HepG2 (cell line): Measurements from ENCODE around the gene APC2. TPM values are rescaled to one million over a fixed set of nuclear protein-coding genes. Genes with fewer than 3 reads are reported as not detected.

ENCODE experiments used
- ATAC-seq: fragments of 200-7000 bp; cut with Tn5 transposase; 3 replicates; pipeline ENCODE4 v1.9.1; 2020; ENCODE audit warnings: mild to moderate bottlenecking, moderate library complexity
- BruUV-seq: library from RNA; stranded (reverse); fragments of 400-500 nt; replicated peaks from 2 replicates; lab custom pipeline; 2021; lab: Mats Ljungman, UMichigan
- CTCF ChIA-PET: fragments of 300-600 bp; formaldehyde crosslinking; extraction: SDS; loops from one replicate; lab custom pipeline; 2021; ENCODE audit warnings: low total read pairs, inconsistent platforms, low intra/inter-chr PET ratio; lab: Yijun Ruan, JAX
- POLR2A ChIA-PET: fragments of 350-600 bp; sonication (Branson Sonifier 250); formaldehyde crosslinking; loops from one replicate; lab custom pipeline; 2020; ENCODE audit warnings: antibody characterized with exemption, inconsistent platforms; lab: Yijun Ruan, JAX
- DNase-seq: peaks from one replicate; pipeline ENCODE4 v3.0.0-alpha.2; 2015; ENCODE audit warnings: low spot score
- FAIRE-seq: peaks from 3 replicates; lab custom pipeline; 2011; peaks lifted over from hg19 to GRCh38; lab: Jason Lieb, UNC
- H2AFZ ChIP-seq: one replicate; pipeline ENCODE4 v1.6.1; 2011; ENCODE audit warnings: low read length, inconsistent platforms
- H3K27ac ChIP-seq: fragments of 300-600 bp; 3 replicates; pipeline ENCODE4 v1.8.0; 2011; ENCODE audit warnings: mixed run types, mild to moderate bottlenecking, mixed read lengths, low read length, inconsistent platforms; ENCODE audit not compliant: insufficient read depth; ENCODE audit errors: extremely low read length
- H3K27me3 ChIP-seq, 2 experiments: fragments of 200-600 bp in 1 of 2; 2 replicates in 1 of 2; 3 replicates in 1 of 2; pipeline versions ENCODE4 v1.6.0 to v1.8.0; 2011; ENCODE audit warnings: low read length in 2 of 2, mild to moderate bottlenecking in 2 of 2, moderate library complexity in 2 of 2, inconsistent platforms in 1 of 2; ENCODE audit not compliant: insufficient read depth in 2 of 2, control insufficient read depth in 1 of 2
- H3K36me3 ChIP-seq, 2 experiments: fragments of 200-600 bp in 1 of 2; replicated peaks in 1 of 2; 2 replicates in 1 of 2; 3 replicates in 1 of 2; pipeline versions ENCODE4 v1.5.1 to v1.8.0; 2011; ENCODE audit warnings: low read length in 2 of 2, inconsistent platforms in 1 of 2; ENCODE audit not compliant: insufficient read depth in 2 of 2, control insufficient read depth in 1 of 2
- H3K4me1 ChIP-seq: 2 replicates; pipeline ENCODE4 v1.5.1; 2012; ENCODE audit warnings: low read length, inconsistent platforms; ENCODE audit not compliant: insufficient read depth
- H3K4me2 ChIP-seq: 2 replicates; pipeline ENCODE4 v1.6.0; 2011; ENCODE audit warnings: low read depth, low read length, inconsistent platforms
- H3K4me3 ChIP-seq, 3 experiments: fragments of 200-600 bp in 1 of 3; sonication (generic), shearing (Covaris generic) in 1 of 3; replicated peaks in 1 of 3; 2 replicates each; pipeline ENCODE4 v1.5.1; 2011 to 2016; ENCODE audit warnings: low read length in 3 of 3, inconsistent platforms in 2 of 3, low read depth in 2 of 3, mild to moderate bottlenecking in 2 of 3, control low read depth in 1 of 3, mixed read lengths in 1 of 3; ENCODE audit not compliant: insufficient read depth in 1 of 3
- H3K79me2 ChIP-seq: one replicate; pipeline ENCODE4 v1.6.1; 2011; ENCODE audit warnings: low read length, inconsistent platforms; ENCODE audit not compliant: insufficient read depth
- H3K9ac ChIP-seq: 2 replicates; pipeline ENCODE4 v1.6.0; 2011; ENCODE audit warnings: mild to moderate bottlenecking, low read depth, low read length, inconsistent platforms; ENCODE audit not compliant: insufficient read depth
- H3K9me3 ChIP-seq: 2 replicates; pipeline ENCODE4 v1.5.1; 2012; ENCODE audit warnings: mild to moderate bottlenecking, low read length
- H4K20me1 ChIP-seq: 2 replicates; pipeline ENCODE4 v1.6.0; 2011; ENCODE audit warnings: inconsistent platforms, mild to moderate bottlenecking, low read length, moderate library complexity; ENCODE audit not compliant: insufficient read depth
- ARHGAP35 ChIP-seq: sonication (generic); formaldehyde crosslinking; IDR thresholded peaks from 2 replicates; pipeline ENCODE4 v1.9.0; 2022; ENCODE audit warnings: mild to moderate bottlenecking, inconsistent platforms, moderate library complexity, missing genetic modification reagents, borderline replicate concordance
- CTCF ChIP-seq: sonication (generic); formaldehyde crosslinking; IDR thresholded peaks from 2 replicates; pipeline ENCODE4 v1.5.0; 2020; ENCODE audit warnings: mild to moderate bottlenecking, missing genetic modification reagents, moderate library complexity
- DR1 ChIP-seq: sonication (generic); formaldehyde crosslinking; IDR thresholded peaks from 2 replicates; pipeline ENCODE4 v1.8.0; 2021; ENCODE audit warnings: mild to moderate bottlenecking, missing genetic modification reagents, inconsistent platforms
- EED ChIP-seq: sonication (generic); formaldehyde crosslinking; IDR thresholded peaks from 2 replicates; pipeline ENCODE4 v1.5.0; 2020; ENCODE audit warnings: mild to moderate bottlenecking, missing genetic modification reagents
- ERF ChIP-seq: IDR thresholded peaks from 2 replicates; pipeline ENCODE4 v1.6.1; 2018; ENCODE audit warnings: missing biosample characterization, missing genetic modification reagents
- HNRNPUL1 ChIP-seq: fragments of 200-400 bp; formaldehyde crosslinking; IDR thresholded peaks from 2 replicates; pipeline ENCODE4 v1.6.1; 2017; ENCODE audit warnings: low read depth, mild to moderate bottlenecking, low read length, moderate library complexity
- KMT2B ChIP-seq: IDR thresholded peaks from 2 replicates; pipeline ENCODE4 v1.6.1; 2016; ENCODE audit warnings: missing genetic modification reagents, missing compliant biosample characterization
- MAFG ChIP-seq: sonication (generic); formaldehyde crosslinking; IDR thresholded peaks from 2 replicates; pipeline ENCODE4 v1.5.1; 2020; ENCODE audit warnings: mild to moderate bottlenecking, missing genetic modification reagents
- MLX ChIP-seq: IDR thresholded peaks from 2 replicates; pipeline ENCODE4 v1.6.1; 2016
- PPARG ChIP-seq: conservative IDR thresholded peaks from 2 replicates; pipeline ENCODE4 v1.6.1; 2016; ENCODE audit warnings: missing biosample characterization, missing genetic modification reagents
- PRPF4 ChIP-seq: fragments of 200-400 bp; formaldehyde crosslinking; IDR thresholded peaks from 2 replicates; pipeline ENCODE4 v1.6.1; 2016; ENCODE audit warnings: low read length, low read depth; ENCODE audit not compliant: poor library complexity, severe bottlenecking
- RBM39 ChIP-seq: fragments of 200-400 bp; formaldehyde crosslinking; IDR thresholded peaks from one replicate; pipeline ENCODE4 v1.6.1; 2018; ENCODE audit warnings: antibody characterized with exemption, mild to moderate bottlenecking, low read depth, low read length; ENCODE audit not compliant: poor library complexity, severe bottlenecking
- TAF1 ChIP-seq: sonication (generic); formaldehyde crosslinking; IDR thresholded peaks from 2 replicates; pipeline ENCODE4 v1.4.0; 2020; ENCODE audit warnings: missing genetic modification reagents
- TEAD2 ChIP-seq: sonication (generic); formaldehyde crosslinking; IDR thresholded peaks from 2 replicates; pipeline ENCODE4 v1.9.0; 2021; ENCODE audit warnings: missing genetic modification reagents
- TEAD3 ChIP-seq: optimal IDR thresholded peaks from 2 replicates; pipeline ENCODE3; 2016; ENCODE audit warnings: borderline replicate concordance
- ZC3H4 ChIP-seq: sonication (generic); formaldehyde crosslinking; IDR thresholded peaks from 2 replicates; pipeline ENCODE4 v1.4.0; 2020; ENCODE audit warnings: missing genetic modification reagents, borderline replicate concordance
- ZFP36L1 ChIP-seq: sonication (generic); formaldehyde crosslinking; IDR thresholded peaks from 2 replicates; pipeline ENCODE4 v1.8.0; 2022; ENCODE audit warnings: mild to moderate bottlenecking, missing genetic modification reagents, moderate library complexity
- ZNF20 ChIP-seq: sonication (generic); formaldehyde crosslinking; IDR thresholded peaks from 2 replicates; pipeline ENCODE4 v1.4.0; 2020; ENCODE audit warnings: mild to moderate bottlenecking, moderate library complexity, missing genetic modification reagents
- ZNF264 ChIP-seq: sonication (generic); formaldehyde crosslinking; IDR thresholded peaks from 2 replicates; pipeline ENCODE4 v1.4.0; 2020; ENCODE audit warnings: missing genetic modification reagents
- ZNF570 ChIP-seq: sonication (generic); formaldehyde crosslinking; IDR thresholded peaks from 2 replicates; pipeline ENCODE4 v1.4.0; 2020; ENCODE audit warnings: mild to moderate bottlenecking, missing genetic modification reagents, borderline replicate concordance
- ZSCAN21 ChIP-seq: sonication (generic); formaldehyde crosslinking; IDR thresholded peaks from 2 replicates; pipeline ENCODE4 v1.8.0; 2022; ENCODE audit warnings: mild to moderate bottlenecking, missing genetic modification reagents, moderate library complexity, borderline replicate concordance
- WGBS: methylation state at CpG from one replicate; pipeline ENCODE4 v1.1.6; 2017; ENCODE audit warnings: low lambda C conversion rate; 5-methylcytosine and 5-hydroxymethylcytosine counted together
- in situ Hi-C: cut with HindIII; loops from 2 replicates; pipeline ENCODE4 v1.10.0; 2017; ENCODE audit warnings: low pct_unique_long_range_greater_than_20kb; ENCODE audit not compliant: extremely low pct_ligation_motif_present
- intact Hi-C: fragments of 100-400 bp; cut with micrococcal nuclease; formaldehyde crosslinking; loops from one replicate; pipeline ENCODE4 v1.10.0; 2022; ENCODE audit not compliant: unreplicated experiment
- polyA plus RNA-seq, 8 experiments: library from polyadenylated mRNA; depleted of rRNA in 3 of 8; stranded (reverse) in 7 of 8; unstranded in 1 of 8; fragments of >200 nt; fragmentation: Illumina TruSeq in 4 of 8; extraction: Trizol in 4 of 8; gene quantifications; 2 replicates each; pipeline versions ENCODE4 v1.2.1 to v1.2.3, GENCODE V29; 2011 to 2016; ENCODE audit warnings: low read depth in 4 of 8, missing spikeins in 1 of 8, mixed read lengths in 1 of 8; ENCODE audit not compliant: insufficient read depth in 1 of 8
- total RNA-seq, 5 experiments: library from RNA; depleted of rRNA; stranded (reverse); fragments of >200 nt; fragmentation: Illumina TruSeq; extraction: Trizol; gene quantifications; 2 replicates each; pipeline ENCODE4 v1.2.3, GENCODE V29; 2016; ENCODE audit warnings: low read depth in 1 of 5
- TF ChIP-seq, protein P1 (sequence below): sonication (generic); formaldehyde crosslinking; IDR thresholded peaks from 2 replicates; pipeline ENCODE4 v1.4.0; 2020; ENCODE audit warnings: mild to moderate bottlenecking, missing genetic modification reagents

Gene APC2
- total and polyA plus RNA-seq, 2 of the 13 experiments (the other 11 are each of a cell fraction or from before 2014, with no cell fraction given), result 0.08 to 0.22 TPM

DNA sequence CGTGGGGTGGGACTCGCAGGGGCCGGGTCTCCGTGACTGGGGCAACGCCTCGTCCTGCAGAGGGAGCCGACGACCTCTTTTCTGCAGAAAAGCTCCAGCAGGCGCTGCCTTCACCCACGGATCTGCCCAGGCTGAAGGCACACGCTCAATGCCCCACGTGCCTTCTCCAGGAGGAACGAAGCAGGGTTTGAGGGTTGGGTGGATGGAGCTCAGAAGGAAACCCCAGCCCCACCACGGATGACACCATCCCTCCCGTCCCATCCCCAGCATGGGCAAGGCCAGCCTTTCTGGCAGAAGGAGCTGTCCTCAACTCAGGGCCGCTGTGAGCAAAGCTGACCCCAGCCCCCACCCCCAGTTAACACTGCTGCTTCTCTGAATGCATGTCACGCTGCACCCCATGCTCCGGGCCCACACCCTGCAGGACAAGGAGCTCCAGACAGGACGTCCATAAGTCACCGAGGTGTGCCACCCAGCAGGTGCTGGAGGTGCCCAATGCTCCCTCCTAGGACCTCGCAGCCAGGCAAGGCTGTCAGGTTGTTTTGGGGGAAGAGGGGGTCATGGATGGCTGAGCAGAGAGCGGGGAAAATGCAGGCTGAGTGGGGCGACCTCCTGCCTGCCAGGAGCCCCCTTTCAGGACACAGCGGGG, 21.7 kb downstream of the APC2 start:
- CTCF ChIA-PET, result no interaction called here
- in situ Hi-C loops, result no loop called here
- ATAC-seq, result no peak; the same call in 2 of the 3 replicates
- peak overlapping the region; percentile 76 for H3K4me2 ChIP-seq
- FAIRE-seq, result no peak
- H2AFZ ChIP-seq, result no peak overlapping the region
- peak overlapping the region; percentile 42; the same call in 1 of the 2 replicates for H3K9ac ChIP-seq
- BruUV-seq, result no TSS peak
- H3K9me3 ChIP-seq, result no peaks in the 10 kb centered on the region
- intact Hi-C loops, result no loop called here
- H3K4me1 ChIP-seq, result peaks cover 25% of the 10 kb centered on the region
- peaks cover 12% of the 10 kb centered on the region for H4K20me1 ChIP-seq
- H3K27me3 ChIP-seq, result no peaks in the 10 kb centered on the region
- peaks cover 2% of the 10 kb centered on the region for H3K79me2 ChIP-seq
- POLR2A ChIA-PET, result interaction anchor here (0.9 to 3.6 kb wide), 4 partner anchors 16 to 32 kb away, joined by 3 to 19 read pairs (median 4); partner anchors contain the start of genes PCSK4 and REEP6
- no peak for DNase-seq
- H3K4me3 ChIP-seq, result peak overlapping the region in 1 of 3 experiments; percentile 69; a peak in 1 of 6 replicates
- no peak overlapping the region for H3K27ac ChIP-seq
- WGBS, result 40% methylated on average over 14 of the region's 24 CpGs
- H3K36me3 ChIP-seq, result peaks cover 0 to 5% of the 10 kb centered on the region in 2 experiments; a peak in 2 of 5 replicates
- TF ChIP-seq ZNF570 (CRISPR knock-in tag) (no peak), TEAD3 (CRISPR knock-in tag) (no peak), PPARG (no peak), ZC3H4 (CRISPR knock-in tag) (no peak), KMT2B (CRISPR knock-in tag) (no peak), PRPF4 (no peak), EED (no peak), TEAD2 (CRISPR knock-in tag) (no peak), ERF (CRISPR knock-in tag) (no peak), TAF1 (CRISPR knock-in tag) (no peak), ZNF20 (CRISPR knock-in tag) (no peak), MLX (CRISPR knock-in tag) (no peak), MAFG (no peak), HNRNPUL1 (no peak), ARHGAP35 (CRISPR knock-in tag) (no peak), ZNF264 (CRISPR knock-in tag) (no peak), ZFP36L1 (CRISPR knock-in tag) (no peak), DR1 (CRISPR knock-in tag) (no peak), CTCF (peak; percentile 51), RBM39 (no peak), ZSCAN21 (0 out of 2 replicates have a peak, but pooled peaks have one; percentile 20)
- TF ChIP-seq, protein P1, sequence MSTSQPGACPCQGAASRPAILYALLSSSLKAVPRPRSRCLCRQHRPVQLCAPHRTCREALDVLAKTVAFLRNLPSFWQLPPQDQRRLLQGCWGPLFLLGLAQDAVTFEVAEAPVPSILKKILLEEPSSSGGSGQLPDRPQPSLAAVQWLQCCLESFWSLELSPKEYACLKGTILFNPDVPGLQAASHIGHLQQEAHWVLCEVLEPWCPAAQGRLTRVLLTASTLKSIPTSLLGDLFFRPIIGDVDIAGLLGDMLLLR (CRISPR knock-in tag), result no peak
